C4-2B (cell line): ENCODE results near the gene CHN2.

Experiments used
- H3K27ac ChIP-seq: fragments of 450-650 bp; 2 replicates; pipeline ENCODE4 v1.5.1; 2017
- CTCF ChIP-seq: fragments of 450-650 bp; conservative IDR thresholded peaks from 2 replicates; pipeline ENCODE4 v1.5.1; 2017; ENCODE audit warnings: mild to moderate bottlenecking
- ZFX ChIP-seq: fragments of 450-650 bp; IDR thresholded peaks from 2 replicates; pipeline ENCODE4 v1.6.1; 2017

The CHN2 gene

GRCh38 chr7:29330136-29330535, 135.6 kb downstream of the CHN2 start:
- TF ChIP-seq CTCF (no peak), ZFX (no peak)
- H3K27ac ChIP-seq: no peak overlapping the region

GRCh38 chr7:29331163-29331562, 136.6 kb downstream of the CHN2 start:
- no peak overlapping the region for H3K27ac ChIP-seq
- TF ChIP-seq CTCF (no peak), ZFX (no peak)

GRCh38 chr7:29332042-29332811, 137.7 kb downstream of the CHN2 start:
- no peak overlapping the region for H3K27ac ChIP-seq
- TF ChIP-seq ZFX (no peak), CTCF (no peak)

GRCh38 chr7:29332875-29333855, 138.6 kb downstream of the CHN2 start:
- no peak overlapping the region for H3K27ac ChIP-seq
- TF ChIP-seq CTCF (no peak), ZFX (no peak)

- H3K27ac ChIP-seq: peak overlapping the region; percentile 22; the same call in 1 of the 2 replicates
- TF ChIP-seq ZFX (no peak), CTCF (no peak)
These were observed 140.9 kb downstream of the CHN2 start for GRCh38 chr7:29335188-29336083.

- peak overlapping the region; percentile 46; the same call in 1 of the 2 replicates for H3K27ac ChIP-seq
- no peak for TF ChIP-seq CTCF
These were observed 143.1 kb downstream of the CHN2 start for GRCh38 chr7:29337546-29338116.
